K562 (cell line): Measurements from ENCODE around the gene TARBP1. TPM values are rescaled to one million over a fixed set of nuclear protein-coding genes. Genes with fewer than 3 reads are reported as not detected.
A peak's percentile ranks its signal among the peaks of the same experiment; 100 is the strongest.

Source experiments
- CEBPG ChIP-seq, 3 experiments: fragments of 200-800 bp in 1 of 3; sonication (Bioruptor generic) in 1 of 3; sonication (generic) in 1 of 3; formaldehyde crosslinking in 1 of 3; IDR thresholded peaks in 2 of 3; conservative IDR thresholded peaks in 1 of 3; 2 replicates each; pipeline versions ENCODE4 v1.6.1 to v1.8.0; 2016 to 2022; ENCODE audit warnings: missing compliant biosample characterization in 2 of 3, missing genetic modification characterization in 2 of 3, mild to moderate bottlenecking in 1 of 3, missing genetic modification reagents in 1 of 3
- CHD1 ChIP-seq: fragments of 200-600 bp; sonication (generic); IDR thresholded peaks from one replicate; pipeline ENCODE4 v1.6.1; 2012; ENCODE audit warnings: mild to moderate bottlenecking, moderate library complexity, low read length, inconsistent platforms
- DNMT1 ChIP-seq: fragments of 450-650 bp; IDR thresholded peaks from 2 replicates; pipeline ENCODE4 v1.6.1; 2016; ENCODE audit warnings: antibody characterized with exemption, mild to moderate bottlenecking
- FOSL1 ChIP-seq: fragments of 200-800 bp; sonication (Bioruptor generic); conservative IDR thresholded peaks from 2 replicates; pipeline ENCODE4 v1.6.1; 2016; ENCODE audit warnings: missing genetic modification characterization, missing compliant biosample characterization
- HNRNPUL1 ChIP-seq: fragments of 200-400 bp; formaldehyde crosslinking; IDR thresholded peaks from 2 replicates; pipeline ENCODE4 v1.6.1; 2017; ENCODE audit warnings: low read length
- KDM1A ChIP-seq, 2 experiments: fragments of 450-650 bp; IDR thresholded peaks; 2 replicates each; pipeline ENCODE4 v1.6.1; 2016; ENCODE audit warnings: mild to moderate bottlenecking in 2 of 2
- MTA1 ChIP-seq: fragments of 450-650 bp; IDR thresholded peaks from 2 replicates; pipeline ENCODE4 v1.6.1; 2017; ENCODE audit warnings: borderline replicate concordance
- NR3C1 ChIP-seq: sonication (generic); formaldehyde crosslinking; IDR thresholded peaks from 2 replicates; pipeline ENCODE4 v1.8.1; 2022; ENCODE audit warnings: missing genetic modification reagents
- XRCC4 ChIP-seq: IDR thresholded peaks from one replicate; pipeline ENCODE4 v1.6.1; 2011; ENCODE audit not compliant: insufficient read depth, insufficient read length; ENCODE audit errors: extremely low read depth
- ZFPM2 ChIP-seq: fragments of 250-450 bp; sonication (Bioruptor Pico); IDR thresholded peaks from 2 replicates; pipeline ENCODE4 v1.5.1; 2022; ENCODE audit warnings: mild to moderate bottlenecking
- ZNF239 ChIP-seq: fragments of 250-450 bp; sonication (Bioruptor Pico); IDR thresholded peaks from 2 replicates; pipeline ENCODE4 v1.4.0; 2020; ENCODE audit warnings: mild to moderate bottlenecking
- polyA plus RNA-seq, 8 experiments: library from polyadenylated mRNA; depleted of rRNA in 4 of 8; stranded (reverse) in 5 of 8; unstranded in 3 of 8; fragments of >200 nt; fragmentation: Nextera tagmentation in 2 of 8; fragmentation: Illumina TruSeq in 1 of 8; extraction: Ambion mirVana in 2 of 8; extraction: Trizol in 1 of 8; gene quantifications; 2 replicates each; pipeline versions ENCODE4 v1.2.1 to v1.2.3, GENCODE V29; 2011 to 2014; ENCODE audit warnings: inconsistent platforms in 1 of 8, missing spikeins in 1 of 8
- total RNA-seq, 7 experiments: library from RNA; depleted of rRNA in 6 of 7; stranded (reverse); fragments of >200 nt in 6 of 7; fragmentation: Illumina TruSeq in 2 of 7; extraction: Trizol in 2 of 7; gene quantifications; 2 replicates each; pipeline versions ENCODE4 v1.2.1 to v1.2.3, GENCODE V29; 2011 to 2021; ENCODE audit warnings: low replicate concordance in 1 of 7
- TF ChIP-seq, protein P1 (sequence below), 3 experiments: fragments of 200-800 bp in 1 of 3; fragments of 250-450 bp in 1 of 3; fragments of 450-650 bp in 1 of 3; sonication (Bioruptor Pico) in 1 of 3; sonication (Bioruptor generic) in 1 of 3; formaldehyde crosslinking in 1 of 3; IDR thresholded peaks; 2 replicates each; pipeline versions ENCODE4 v1.6.1 to v1.8.0; 2016 to 2022; ENCODE audit warnings: mild to moderate bottlenecking in 2 of 3, missing genetic modification characterization in 2 of 3, missing compliant biosample characterization in 1 of 3, moderate library complexity in 1 of 3
- TF ChIP-seq, protein P2 (sequence below): fragments of 250-450 bp; sonication (Bioruptor Pico); IDR thresholded peaks from 2 replicates; pipeline ENCODE4 v1.5.0; 2021; ENCODE audit warnings: mild to moderate bottlenecking, moderate library complexity

TARBP1 gene
- total and polyA plus RNA-seq, 9 of the 15 experiments (the other 6 are each of a cell fraction or from before 2014, with no cell fraction given), result 8.8 to 48.0 (median 22.9) TPM

- TF ChIP-seq XRCC4 (no peak), DNMT1 (0 out of 2 replicates have a peak, but pooled peaks have one; percentile 11), FOSL1 (tag) (peak; percentile 45), KDM1A (IDR thresholded peaks at IDR 0.05) (peak; percentile 0 to 26; a peak in 1 of 4 replicates), NR3C1 (CRISPR knock-in tag) (no peak), ZNF239 (CRISPR knock-in tag) (no peak), CHD1 (peak; percentile 10), CEBPG (CRISPR knock-in tag; IDR thresholded peaks at IDR 0.05) (0 out of 2 replicates have a peak, but pooled peaks have one; percentile 49), CEBPG (tag; conservative IDR thresholded peaks at IDR 0.05 in 1 of 2, IDR thresholded peaks at IDR 0.05 in 1 of 2) (peak in 1 of 2 experiments; percentile 46; a peak in 2 of 4 replicates), HNRNPUL1 (no peak), ZFPM2 (CRISPR knock-in tag) (no peak), MTA1 (no peak)
- TF ChIP-seq, protein P1, sequence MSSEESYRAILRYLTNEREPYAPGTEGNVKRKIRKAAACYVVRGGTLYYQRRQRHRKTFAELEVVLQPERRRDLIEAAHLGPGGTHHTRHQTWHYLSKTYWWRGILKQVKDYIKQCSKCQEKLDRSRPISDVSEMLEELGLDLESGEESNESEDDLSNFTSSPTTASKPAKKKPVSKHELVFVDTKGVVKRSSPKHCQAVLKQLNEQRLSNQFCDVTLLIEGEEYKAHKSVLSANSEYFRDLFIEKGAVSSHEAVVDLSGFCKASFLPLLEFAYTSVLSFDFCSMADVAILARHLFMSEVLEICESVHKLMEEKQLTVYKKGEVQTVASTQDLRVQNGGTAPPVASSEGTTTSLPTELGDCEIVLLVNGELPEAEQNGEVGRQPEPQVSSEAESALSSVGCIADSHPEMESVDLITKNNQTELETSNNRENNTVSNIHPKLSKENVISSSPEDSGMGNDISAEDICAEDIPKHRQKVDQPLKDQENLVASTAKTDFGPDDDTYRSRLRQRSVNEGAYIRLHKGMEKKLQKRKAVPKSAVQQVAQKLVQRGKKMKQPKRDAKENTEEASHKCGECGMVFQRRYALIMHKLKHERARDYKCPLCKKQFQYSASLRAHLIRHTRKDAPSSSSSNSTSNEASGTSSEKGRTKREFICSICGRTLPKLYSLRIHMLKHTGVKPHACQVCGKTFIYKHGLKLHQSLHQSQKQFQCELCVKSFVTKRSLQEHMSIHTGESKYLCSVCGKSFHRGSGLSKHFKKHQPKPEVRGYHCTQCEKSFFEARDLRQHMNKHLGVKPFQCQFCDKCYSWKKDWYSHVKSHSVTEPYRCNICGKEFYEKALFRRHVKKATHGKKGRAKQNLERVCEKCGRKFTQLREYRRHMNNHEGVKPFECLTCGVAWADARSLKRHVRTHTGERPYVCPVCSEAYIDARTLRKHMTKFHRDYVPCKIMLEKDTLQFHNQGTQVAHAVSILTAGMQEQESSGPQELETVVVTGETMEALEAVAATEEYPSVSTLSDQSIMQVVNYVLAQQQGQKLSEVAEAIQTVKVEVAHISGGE (CRISPR knock-in tag; IDR thresholded peaks at IDR 0.05), result peak in 1 of 3 experiments; percentile 92; a peak in 2 of 6 replicates
- TF ChIP-seq, protein P2, sequence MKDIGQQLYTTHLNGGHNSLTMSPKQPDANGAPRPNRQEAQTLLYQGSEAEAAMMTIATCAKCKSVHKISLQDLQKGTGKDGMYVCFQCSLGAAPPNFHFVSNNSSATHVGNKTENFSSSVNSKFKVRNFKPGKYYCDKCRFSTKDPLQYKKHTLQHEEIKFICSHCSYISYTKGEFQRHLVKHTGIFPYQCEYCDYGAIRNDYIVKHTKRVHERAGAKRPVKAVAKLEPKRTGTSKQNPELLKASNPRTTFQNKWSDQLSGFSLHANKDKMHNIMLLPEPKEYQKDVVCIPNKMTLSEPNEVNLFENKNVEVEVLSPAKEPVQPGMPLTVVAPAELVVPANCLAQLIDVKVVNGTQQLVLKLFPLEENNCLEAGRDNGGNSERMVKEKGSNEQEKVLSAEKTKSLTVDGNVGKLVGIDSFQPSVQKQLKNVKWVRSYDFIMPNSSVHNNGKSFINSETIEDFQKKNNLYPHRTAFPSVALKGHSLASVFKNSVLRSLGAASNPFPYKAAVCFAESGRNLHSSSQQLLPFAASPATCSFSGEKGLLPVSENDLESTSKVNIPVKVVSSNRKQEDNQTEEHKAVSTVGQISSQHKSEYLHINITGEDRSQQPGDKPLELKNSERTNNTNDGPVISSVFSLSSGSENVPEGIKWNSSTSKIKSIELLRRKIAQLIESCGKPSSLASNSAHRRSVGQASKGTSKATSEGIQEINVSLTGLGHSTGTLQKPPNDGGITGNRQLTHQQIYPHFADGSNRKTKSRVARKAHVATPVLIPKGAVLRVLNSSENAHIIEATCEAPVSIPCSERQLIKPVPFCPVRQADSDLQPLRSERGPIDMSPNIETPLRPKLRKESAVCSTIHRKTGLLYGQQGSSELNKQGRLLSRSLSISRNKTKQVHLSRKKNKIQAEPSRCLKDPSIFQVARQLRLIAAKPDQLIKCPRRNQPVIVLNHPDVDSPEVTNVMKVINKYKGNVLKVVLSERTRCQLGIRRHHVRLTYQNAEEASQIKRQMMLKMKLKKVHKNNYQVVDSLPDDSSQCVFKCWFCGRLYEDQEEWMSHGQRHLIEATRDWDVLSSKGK (CRISPR knock-in tag), result no peak
Observed at GRCh38 chr1:234373959-234374254, 105.1 kb downstream of the TARBP1 start (continued).
